K562 (cell line): Measurements from ENCODE around the gene CHCHD10. TPM values are rescaled to one million over a fixed set of nuclear protein-coding genes. Genes with fewer than 3 reads are reported as not detected.

Source experiments
- BRD4 ChIP-seq: fragments of 200-600 bp; sonication (generic); IDR thresholded peaks from 2 replicates; pipeline ENCODE4 v1.6.1; 2017; ENCODE audit warnings: inconsistent platforms
- CBFA2T3 ChIP-seq: fragments of 450-650 bp; IDR thresholded peaks from 2 replicates; pipeline ENCODE4 v1.6.1; 2017
- CCNT2 ChIP-seq: IDR thresholded peaks from 2 replicates; pipeline ENCODE4 v1.6.1; 2011; ENCODE audit warnings: borderline replicate concordance, low read depth, mild to moderate bottlenecking, moderate library complexity, mixed read lengths, low read length; ENCODE audit not compliant: insufficient read length; ENCODE audit errors: extremely low read depth
- HDGF ChIP-seq: fragments of 450-650 bp; IDR thresholded peaks from 2 replicates; pipeline ENCODE4 v1.6.1; 2016
- KAT8 ChIP-seq: fragments of 450-650 bp; IDR thresholded peaks from 2 replicates; pipeline ENCODE4 v1.6.1; 2016; ENCODE audit warnings: low read depth, mild to moderate bottlenecking
- MAZ ChIP-seq, 2 experiments: fragments of 450-650 bp in 1 of 2; sonication (generic) in 1 of 2; formaldehyde crosslinking; IDR thresholded peaks in 1 of 2; conservative IDR thresholded peaks in 1 of 2; 2 replicates each; pipeline versions ENCODE4 v1.4.0 to v1.5.0; 2020; ENCODE audit warnings: mild to moderate bottlenecking in 1 of 2, missing genetic modification reagents in 1 of 2
- POLR2A ChIP-seq: fragments of 450-650 bp; conservative IDR thresholded peaks from 2 replicates; pipeline ENCODE4 v1.6.1; 2016
- POLR3G ChIP-seq: IDR thresholded peaks from 2 replicates; pipeline ENCODE4 v1.6.1; 2011; ENCODE audit not compliant: insufficient read length, insufficient replicate concordance; ENCODE audit errors: extremely low read depth
- SIN3A ChIP-seq, 2 experiments: fragments of 150-350 bp in 1 of 2; IDR thresholded peaks; 2 replicates each; pipeline ENCODE4 v1.6.1; 2011 to 2016; ENCODE audit warnings: borderline replicate concordance in 2 of 2, low read depth in 2 of 2, low read length in 2 of 2, mild to moderate bottlenecking in 2 of 2, moderate library complexity in 2 of 2; ENCODE audit not compliant: control insufficient read depth in 1 of 2
- polyA plus RNA-seq, 8 experiments: library from polyadenylated mRNA; depleted of rRNA in 4 of 8; stranded (reverse) in 5 of 8; unstranded in 3 of 8; fragments of >200 nt; fragmentation: Nextera tagmentation in 2 of 8; fragmentation: Illumina TruSeq in 1 of 8; extraction: Ambion mirVana in 2 of 8; extraction: Trizol in 1 of 8; gene quantifications; 2 replicates each; pipeline versions ENCODE4 v1.2.1 to v1.2.3, GENCODE V29; 2011 to 2014; ENCODE audit warnings: inconsistent platforms in 1 of 8, missing spikeins in 1 of 8
- total RNA-seq, 7 experiments: library from RNA; depleted of rRNA in 6 of 7; stranded (reverse); fragments of >200 nt in 6 of 7; fragmentation: Illumina TruSeq in 2 of 7; extraction: Trizol in 2 of 7; gene quantifications; 2 replicates each; pipeline versions ENCODE4 v1.2.1 to v1.2.3, GENCODE V29; 2011 to 2021; ENCODE audit warnings: low replicate concordance in 1 of 7
- TF ChIP-seq, protein P1 (sequence below): fragments of 250-450 bp; sonication (Bioruptor Pico); IDR thresholded peaks from 2 replicates; pipeline ENCODE4 v1.4.0; 2020; ENCODE audit warnings: mild to moderate bottlenecking, moderate library complexity, borderline replicate concordance
- TF ChIP-seq, protein P2 (sequence below): fragments of 450-650 bp; formaldehyde crosslinking; IDR thresholded peaks from 2 replicates; pipeline ENCODE4 v1.4.0; 2020; ENCODE audit warnings: mild to moderate bottlenecking, moderate library complexity
- TF ChIP-seq, protein P3 (sequence below): fragments of 450-650 bp; formaldehyde crosslinking; IDR thresholded peaks from 2 replicates; pipeline ENCODE4 v1.4.0; 2022; ENCODE audit warnings: missing genetic modification characterization
- TF ChIP-seq, protein P4 (sequence below): fragments of 450-650 bp; IDR thresholded peaks from 2 replicates; pipeline ENCODE4 v1.7.1; 2018; ENCODE audit warnings: mild to moderate bottlenecking, low read depth; ENCODE audit not compliant: partially characterized antibody
- TF ChIP-seq, protein P5 (sequence below): fragments of 250-450 bp; sonication (Bioruptor Pico); IDR thresholded peaks from 2 replicates; pipeline ENCODE4 v1.8.0; 2022; ENCODE audit warnings: inconsistent platforms, mild to moderate bottlenecking, moderate library complexity, borderline replicate concordance

The CHCHD10 gene
- total and polyA plus RNA-seq, 9 of the 15 experiments (the other 6 are each of a cell fraction or from before 2014, with no cell fraction given), result 15.2 to 292 (median 102) TPM

DNA sequence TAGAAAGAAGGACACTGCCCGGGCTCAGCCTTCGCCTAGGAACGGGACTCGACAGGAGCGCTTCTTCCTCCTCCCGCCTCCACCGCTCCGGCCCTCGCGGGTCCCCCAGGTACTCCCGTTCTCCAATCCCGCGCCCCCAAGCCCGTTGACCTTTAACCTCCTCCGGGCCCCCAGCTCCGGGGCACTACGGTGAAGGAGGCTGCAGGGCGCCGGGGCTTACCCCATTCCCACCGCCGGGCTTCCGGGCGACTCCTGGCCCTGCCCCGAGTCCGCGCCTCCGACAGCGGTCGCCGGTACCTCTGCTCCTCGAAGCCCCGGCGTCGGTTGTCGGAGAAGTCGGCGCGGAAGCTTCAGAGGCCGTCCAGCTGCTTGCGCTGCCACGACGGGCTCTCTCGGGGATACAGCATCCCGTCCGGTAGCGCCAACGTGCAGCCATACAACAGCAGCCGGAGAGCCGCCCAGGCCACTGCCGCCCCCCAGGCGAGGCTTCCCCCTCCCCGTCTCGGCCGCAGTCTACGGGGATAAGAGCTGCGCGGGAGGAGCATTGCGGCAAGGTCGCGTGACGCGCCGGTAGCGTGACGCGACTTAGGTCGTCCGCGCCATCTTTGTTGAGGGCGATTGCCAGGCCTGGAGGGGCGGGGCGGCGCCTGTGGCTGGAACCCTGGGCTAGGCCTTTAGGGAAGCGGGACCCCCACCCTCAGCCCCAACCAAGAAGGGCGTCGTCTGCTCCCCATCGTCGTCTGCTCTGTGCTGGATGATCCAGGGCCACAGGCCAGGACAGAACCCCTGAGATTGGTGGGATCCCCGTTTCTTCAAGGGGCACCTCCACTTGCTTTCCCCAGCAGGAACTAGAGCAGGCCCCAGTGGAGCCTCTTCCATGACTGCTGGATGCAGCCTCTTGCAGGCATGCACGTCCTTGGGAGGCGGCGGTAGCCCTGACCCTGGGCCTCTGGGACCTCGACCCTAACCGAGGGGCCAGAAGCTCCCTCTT is 50.7 kb downstream of the CHCHD10 start (continued):
- TF ChIP-seq, protein P1, sequence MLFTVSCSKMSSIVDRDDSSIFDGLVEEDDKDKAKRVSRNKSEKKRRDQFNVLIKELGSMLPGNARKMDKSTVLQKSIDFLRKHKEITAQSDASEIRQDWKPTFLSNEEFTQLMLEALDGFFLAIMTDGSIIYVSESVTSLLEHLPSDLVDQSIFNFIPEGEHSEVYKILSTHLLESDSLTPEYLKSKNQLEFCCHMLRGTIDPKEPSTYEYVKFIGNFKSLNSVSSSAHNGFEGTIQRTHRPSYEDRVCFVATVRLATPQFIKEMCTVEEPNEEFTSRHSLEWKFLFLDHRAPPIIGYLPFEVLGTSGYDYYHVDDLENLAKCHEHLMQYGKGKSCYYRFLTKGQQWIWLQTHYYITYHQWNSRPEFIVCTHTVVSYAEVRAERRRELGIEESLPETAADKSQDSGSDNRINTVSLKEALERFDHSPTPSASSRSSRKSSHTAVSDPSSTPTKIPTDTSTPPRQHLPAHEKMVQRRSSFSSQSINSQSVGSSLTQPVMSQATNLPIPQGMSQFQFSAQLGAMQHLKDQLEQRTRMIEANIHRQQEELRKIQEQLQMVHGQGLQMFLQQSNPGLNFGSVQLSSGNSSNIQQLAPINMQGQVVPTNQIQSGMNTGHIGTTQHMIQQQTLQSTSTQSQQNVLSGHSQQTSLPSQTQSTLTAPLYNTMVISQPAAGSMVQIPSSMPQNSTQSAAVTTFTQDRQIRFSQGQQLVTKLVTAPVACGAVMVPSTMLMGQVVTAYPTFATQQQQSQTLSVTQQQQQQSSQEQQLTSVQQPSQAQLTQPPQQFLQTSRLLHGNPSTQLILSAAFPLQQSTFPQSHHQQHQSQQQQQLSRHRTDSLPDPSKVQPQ, result no peak
- TF ChIP-seq SIN3A (IDR thresholded peaks at IDR 0.05; ENCODE audit: borderline replicate concordance in 2 of 2, control insufficient read depth in 1 of 2, low read depth in 2 of 2, low read length in 2 of 2) (no peak), BRD4 (no peak), POLR3G (no peak), KAT8 (no peak), CBFA2T3 (no peak), HDGF (no peak), CCNT2 (no peak), MAZ (CRISPR knock-in tag; conservative IDR thresholded peaks at IDR 0.05 in 1 of 2, IDR thresholded peaks at IDR 0.05 in 1 of 2) (peak; percentile 96 to 99), POLR2A (peak; percentile 78)
- TF ChIP-seq, protein P2, sequence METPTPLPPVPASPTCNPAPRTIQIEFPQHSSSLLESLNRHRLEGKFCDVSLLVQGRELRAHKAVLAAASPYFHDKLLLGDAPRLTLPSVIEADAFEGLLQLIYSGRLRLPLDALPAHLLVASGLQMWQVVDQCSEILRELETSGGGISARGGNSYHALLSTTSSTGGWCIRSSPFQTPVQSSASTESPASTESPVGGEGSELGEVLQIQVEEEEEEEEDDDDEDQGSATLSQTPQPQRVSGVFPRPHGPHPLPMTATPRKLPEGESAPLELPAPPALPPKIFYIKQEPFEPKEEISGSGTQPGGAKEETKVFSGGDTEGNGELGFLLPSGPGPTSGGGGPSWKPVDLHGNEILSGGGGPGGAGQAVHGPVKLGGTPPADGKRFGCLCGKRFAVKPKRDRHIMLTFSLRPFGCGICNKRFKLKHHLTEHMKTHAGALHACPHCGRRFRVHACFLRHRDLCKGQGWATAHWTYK (CRISPR knock-in tag), result no peak
- TF ChIP-seq, protein P3, sequence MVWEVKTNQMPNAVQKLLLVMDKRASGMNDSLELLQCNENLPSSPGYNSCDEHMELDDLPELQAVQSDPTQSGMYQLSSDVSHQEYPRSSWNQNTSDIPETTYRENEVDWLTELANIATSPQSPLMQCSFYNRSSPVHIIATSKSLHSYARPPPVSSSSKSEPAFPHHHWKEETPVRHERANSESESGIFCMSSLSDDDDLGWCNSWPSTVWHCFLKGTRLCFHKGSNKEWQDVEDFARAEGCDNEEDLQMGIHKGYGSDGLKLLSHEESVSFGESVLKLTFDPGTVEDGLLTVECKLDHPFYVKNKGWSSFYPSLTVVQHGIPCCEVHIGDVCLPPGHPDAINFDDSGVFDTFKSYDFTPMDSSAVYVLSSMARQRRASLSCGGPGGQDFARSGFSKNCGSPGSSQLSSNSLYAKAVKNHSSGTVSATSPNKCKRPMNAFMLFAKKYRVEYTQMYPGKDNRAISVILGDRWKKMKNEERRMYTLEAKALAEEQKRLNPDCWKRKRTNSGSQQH, result no peak
- TF ChIP-seq, protein P4, sequence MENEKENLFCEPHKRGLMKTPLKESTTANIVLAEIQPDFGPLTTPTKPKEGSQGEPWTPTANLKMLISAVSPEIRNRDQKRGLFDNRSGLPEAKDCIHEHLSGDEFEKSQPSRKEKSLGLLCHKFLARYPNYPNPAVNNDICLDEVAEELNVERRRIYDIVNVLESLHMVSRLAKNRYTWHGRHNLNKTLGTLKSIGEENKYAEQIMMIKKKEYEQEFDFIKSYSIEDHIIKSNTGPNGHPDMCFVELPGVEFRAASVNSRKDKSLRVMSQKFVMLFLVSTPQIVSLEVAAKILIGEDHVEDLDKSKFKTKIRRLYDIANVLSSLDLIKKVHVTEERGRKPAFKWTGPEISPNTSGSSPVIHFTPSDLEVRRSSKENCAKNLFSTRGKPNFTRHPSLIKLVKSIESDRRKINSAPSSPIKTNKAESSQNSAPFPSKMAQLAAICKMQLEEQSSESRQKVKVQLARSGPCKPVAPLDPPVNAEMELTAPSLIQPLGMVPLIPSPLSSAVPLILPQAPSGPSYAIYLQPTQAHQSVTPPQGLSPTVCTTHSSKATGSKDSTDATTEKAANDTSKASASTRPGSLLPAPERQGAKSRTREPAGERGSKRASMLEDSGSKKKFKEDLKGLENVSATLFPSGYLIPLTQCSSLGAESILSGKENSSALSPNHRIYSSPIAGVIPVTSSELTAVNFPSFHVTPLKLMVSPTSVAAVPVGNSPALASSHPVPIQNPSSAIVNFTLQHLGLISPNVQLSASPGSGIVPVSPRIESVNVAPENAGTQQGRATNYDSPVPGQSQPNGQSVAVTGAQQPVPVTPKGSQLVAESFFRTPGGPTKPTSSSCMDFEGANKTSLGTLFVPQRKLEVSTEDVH, result peak; percentile 67
- TF ChIP-seq, protein P5, sequence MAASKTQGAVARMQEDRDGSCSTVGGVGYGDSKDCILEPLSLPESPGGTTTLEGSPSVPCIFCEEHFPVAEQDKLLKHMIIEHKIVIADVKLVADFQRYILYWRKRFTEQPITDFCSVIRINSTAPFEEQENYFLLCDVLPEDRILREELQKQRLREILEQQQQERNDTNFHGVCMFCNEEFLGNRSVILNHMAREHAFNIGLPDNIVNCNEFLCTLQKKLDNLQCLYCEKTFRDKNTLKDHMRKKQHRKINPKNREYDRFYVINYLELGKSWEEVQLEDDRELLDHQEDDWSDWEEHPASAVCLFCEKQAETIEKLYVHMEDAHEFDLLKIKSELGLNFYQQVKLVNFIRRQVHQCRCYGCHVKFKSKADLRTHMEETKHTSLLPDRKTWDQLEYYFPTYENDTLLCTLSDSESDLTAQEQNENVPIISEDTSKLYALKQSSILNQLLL (CRISPR knock-in tag), result no peak
